Measurements from ENCODE around the gene ELOVL5. TPM values are rescaled to one million over a fixed set of nuclear protein-coding genes. Genes with fewer than 3 reads are reported as not detected.
A peak's percentile ranks its signal among the peaks of the same experiment; 100 is the strongest.

The ELOVL5 gene
- total RNA-seq, 1 experiment from 2014 or later: 121 TPM

GRCh38 chr6:53273370-53273769 lies 75.4 kb downstream of the ELOVL5 start:
- Histone ChIP-seq H3K27ac (ENCODE audit: insufficient read length, low read depth, low read length) (no peak overlapping the region), H3K79me1 (ENCODE audit: insufficient read depth, low read depth, low read length, poor library complexity, severe bottlenecking) (no peaks in the 10 kb centered on the region), H3K18ac (ENCODE audit: insufficient read length, low read depth, low read length) (no peak overlapping the region), H3K9me3 (ENCODE audit: control insufficient read depth, low read depth, low read length) (no peaks in the 10 kb centered on the region), H3K14ac (ENCODE audit: insufficient read depth, low read length) (no peak overlapping the region), H2AK5ac (ENCODE audit: insufficient read length, low read length) (no peak overlapping the region), H3T11ph (ENCODE audit: low read length) (no peak overlapping the region), H4K91ac (ENCODE audit: insufficient read length, low read depth, low read length) (no peak overlapping the region), H4K8ac (replicated peaks; ENCODE audit: insufficient read length, low read depth, low read length) (no peak overlapping the region), H2BK5ac (ENCODE audit: insufficient read length, low read length) (no peak overlapping the region), H4K20me1 (ENCODE audit: control insufficient read depth, insufficient read depth, insufficient read length) (no peaks in the 10 kb centered on the region), H3K27me3 (ENCODE audit: insufficient read depth, low read length) (no peaks in the 10 kb centered on the region), H3K23ac (ENCODE audit: insufficient read length, low read depth, low read length) (no peak overlapping the region), H2BK120ac (ENCODE audit: low read depth, low read length, poor library complexity, severe bottlenecking) (no peak overlapping the region), H3K4me1 (ENCODE audit: insufficient read depth, low read length) (no peaks in the 10 kb centered on the region), H3K79me2 (ENCODE audit: insufficient read depth, low read length) (no peaks in the 10 kb centered on the region), H3K9ac (ENCODE audit: extremely low read depth, insufficient read length, low read length) (no peak overlapping the region), H2BK15ac (ENCODE audit: low read depth, low read length) (no peak overlapping the region), H3K4me2 (ENCODE audit: insufficient read depth, insufficient read length, low read length) (no peak overlapping the region), H2BK20ac (ENCODE audit: low read depth, low read length, poor library complexity, severe bottlenecking) (no peak overlapping the region), H3K4ac (ENCODE audit: low read depth, low read length) (no peak overlapping the region), H4K5ac (ENCODE audit: insufficient read length, low read depth, low read length) (no peak overlapping the region), H3K56ac (ENCODE audit: insufficient read length, low read depth, low read length) (no peak overlapping the region), H3K23me2 (ENCODE audit: insufficient read length, low read depth, low read length, poor library complexity, severe bottlenecking) (no peaks in the 10 kb centered on the region), H2AFZ (ENCODE audit: low read length) (no peak overlapping the region), H2BK12ac (ENCODE audit: insufficient read length, low read depth, low read length) (no peak overlapping the region)
- peaks cover 44 to 75% (median 69%) of the 10 kb centered on the region in 3 experiments; a peak in 6 of 7 replicates for H3K36me3 Mint-ChIP-seq (ENCODE audit: insufficient read depth in 1 of 3, low read depth in 3 of 3)
- no peaks in the 10 kb centered on the region for H3K27me3 Mint-ChIP-seq (ENCODE audit: low read depth)
- WGBS (ENCODE audit: extremely low coverage, insufficient read length, low lambda C conversion rate): no CpG with 5 or more reads among the region's 4 CpGs
- no peak overlapping the region for H3K4me3 Mint-ChIP-seq
- TF ChIP-seq, protein P1, sequence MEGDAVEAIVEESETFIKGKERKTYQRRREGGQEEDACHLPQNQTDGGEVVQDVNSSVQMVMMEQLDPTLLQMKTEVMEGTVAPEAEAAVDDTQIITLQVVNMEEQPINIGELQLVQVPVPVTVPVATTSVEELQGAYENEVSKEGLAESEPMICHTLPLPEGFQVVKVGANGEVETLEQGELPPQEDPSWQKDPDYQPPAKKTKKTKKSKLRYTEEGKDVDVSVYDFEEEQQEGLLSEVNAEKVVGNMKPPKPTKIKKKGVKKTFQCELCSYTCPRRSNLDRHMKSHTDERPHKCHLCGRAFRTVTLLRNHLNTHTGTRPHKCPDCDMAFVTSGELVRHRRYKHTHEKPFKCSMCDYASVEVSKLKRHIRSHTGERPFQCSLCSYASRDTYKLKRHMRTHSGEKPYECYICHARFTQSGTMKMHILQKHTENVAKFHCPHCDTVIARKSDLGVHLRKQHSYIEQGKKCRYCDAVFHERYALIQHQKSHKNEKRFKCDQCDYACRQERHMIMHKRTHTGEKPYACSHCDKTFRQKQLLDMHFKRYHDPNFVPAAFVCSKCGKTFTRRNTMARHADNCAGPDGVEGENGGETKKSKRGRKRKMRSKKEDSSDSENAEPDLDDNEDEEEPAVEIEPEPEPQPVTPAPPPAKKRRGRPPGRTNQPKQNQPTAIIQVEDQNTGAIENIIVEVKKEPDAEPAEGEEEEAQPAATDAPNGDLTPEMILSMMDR (conservative IDR thresholded peaks at IDR 0.05): peak; percentile 42; the same call in 2 of the 3 replicates
- H3K9me3 Mint-ChIP-seq: no peaks in the 10 kb centered on the region
- DNase-seq: no peak
- peaks cover 0 to 2% of the 10 kb centered on the region in 2 experiments; a peak in 1 of 4 replicates for H3K4me1 Mint-ChIP-seq
- H3K27ac Mint-ChIP-seq: no peak overlapping the region

Measured in H9 (cell line).